Measurements from ENCODE around the gene CUX1. TPM values are rescaled to one million over a fixed set of nuclear protein-coding genes. Genes with fewer than 3 reads are reported as not detected.

CUX1 gene
- total and polyA plus RNA-seq, 10 of the 15 experiments (the other 5 are each of a cell fraction or from before 2014, with no cell fraction given) = 6.1 to 48.6 (median 25.9) TPM

DNA sequence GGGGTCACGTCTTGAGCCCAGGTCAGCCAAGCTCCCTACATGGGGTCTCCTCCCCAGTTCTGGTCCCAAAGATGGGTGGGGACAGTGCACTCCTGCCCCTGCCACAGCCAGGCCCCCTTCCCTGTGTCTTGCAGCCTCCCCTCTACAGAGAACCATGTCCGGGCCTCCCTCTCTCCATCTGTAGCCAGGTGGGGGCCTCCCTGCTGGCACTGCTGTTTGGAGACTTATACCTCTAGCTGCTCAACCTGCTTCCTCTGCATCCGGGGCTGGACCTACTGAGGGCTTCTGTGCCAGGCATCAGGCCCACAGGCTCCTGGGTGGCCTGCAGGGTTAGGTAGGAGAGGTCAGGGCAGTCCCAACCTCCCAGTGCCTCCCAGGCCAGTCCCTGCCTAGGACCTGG is 477.2 kb downstream of the CUX1 start:
- 71% methylated on average over 2 of the region's 3 CpGs for WGBS (ENCODE audit: insufficient coverage, insufficient replicate concordance, low lambda C conversion rate, missing lambda C conversion rate)
- DNase-seq (ENCODE audit: low read depth, low spot score) (no peak), FAIRE-seq (no peak), ATAC-seq (no peak)
- SMC1A ChIA-PET (ENCODE audit: uncharacterized antibody, unreplicated experiment) = interaction anchor here (0.6 to 1.3 kb wide), 3 partner anchors 9 to 16 kb away, joined by 3 to 4 read pairs (median 3); no protein-coding TSS in a partner anchor
- RAD21 ChIA-PET (ENCODE audit: unreplicated experiment) = interaction anchor here (1.0 to 2.9 kb wide), 3 partner anchors 9 to 12 kb away, joined by 4 to 13 read pairs (median 10); no protein-coding TSS in a partner anchor
- H3K9ac ChIP-seq (ENCODE audit: control insufficient read depth, insufficient read depth, low read length) = no peak overlapping the region
- H3K79me2 ChIP-seq (ENCODE audit: control insufficient read depth, insufficient read depth, low read length) = peaks cover 76% of the 10 kb centered on the region
- H2AFZ ChIP-seq (ENCODE audit: control insufficient read depth, low read depth, low read length) = no peak overlapping the region
- H3K27me3 ChIP-seq (replicated peaks in 1 of 2; ENCODE audit: control insufficient read depth in 2 of 2, insufficient read depth in 2 of 2, low read length in 1 of 2) = no peaks in the 10 kb centered on the region
- no peaks in the 10 kb centered on the region for H3K9me3 ChIP-seq (replicated peaks; ENCODE audit: control insufficient read depth, insufficient read depth, low read length)
- H3K4me2 ChIP-seq (ENCODE audit: control insufficient read depth, insufficient read depth) = peak overlapping the region; percentile 89
- peaks cover 69% of the 10 kb centered on the region for H3K4me1 ChIP-seq (ENCODE audit: control insufficient read depth, insufficient read depth, low read length)
- in situ Hi-C loops (cut with MboI) = no loop called here
- CTCF ChIA-PET = interaction anchor here (1.3 kb wide), 1 partner anchor 15 kb away, joined by 3 read pairs; no protein-coding TSS in a partner anchor
- no peak overlapping the region for H3K4me3 ChIP-seq
- intact Hi-C loops (cut with micrococcal nuclease; ENCODE audit: unreplicated experiment) = no loop called here
- peak overlapping the region; percentile 37; the same call in 1 of the 2 replicates for H3K27ac ChIP-seq (ENCODE audit: control insufficient read depth, insufficient read depth)
- no peaks in the 10 kb centered on the region; the same call in 1 of the 2 replicates for H4K20me1 ChIP-seq (ENCODE audit: control insufficient read depth, insufficient read depth)
- TF ChIP-seq TCF3 (IDR thresholded peaks at IDR 0.05; ENCODE audit: borderline replicate concordance, insufficient read depth, low read depth, low read length) (no peak), MXI1 (IDR thresholded peaks at IDR 0.05; ENCODE audit: low read depth, low read length) (no peak), ETV6 (conservative IDR thresholded peaks at IDR 0.05 in 1 of 2, IDR thresholded peaks at IDR 0.05 in 1 of 2; ENCODE audit: borderline replicate concordance in 1 of 2, low read depth in 1 of 2) (no peak), KAT2A (conservative IDR thresholded peaks at IDR 0.05; ENCODE audit: control insufficient read depth, low read depth, low read length) (no peak)
- TF ChIP-seq, protein P1, sequence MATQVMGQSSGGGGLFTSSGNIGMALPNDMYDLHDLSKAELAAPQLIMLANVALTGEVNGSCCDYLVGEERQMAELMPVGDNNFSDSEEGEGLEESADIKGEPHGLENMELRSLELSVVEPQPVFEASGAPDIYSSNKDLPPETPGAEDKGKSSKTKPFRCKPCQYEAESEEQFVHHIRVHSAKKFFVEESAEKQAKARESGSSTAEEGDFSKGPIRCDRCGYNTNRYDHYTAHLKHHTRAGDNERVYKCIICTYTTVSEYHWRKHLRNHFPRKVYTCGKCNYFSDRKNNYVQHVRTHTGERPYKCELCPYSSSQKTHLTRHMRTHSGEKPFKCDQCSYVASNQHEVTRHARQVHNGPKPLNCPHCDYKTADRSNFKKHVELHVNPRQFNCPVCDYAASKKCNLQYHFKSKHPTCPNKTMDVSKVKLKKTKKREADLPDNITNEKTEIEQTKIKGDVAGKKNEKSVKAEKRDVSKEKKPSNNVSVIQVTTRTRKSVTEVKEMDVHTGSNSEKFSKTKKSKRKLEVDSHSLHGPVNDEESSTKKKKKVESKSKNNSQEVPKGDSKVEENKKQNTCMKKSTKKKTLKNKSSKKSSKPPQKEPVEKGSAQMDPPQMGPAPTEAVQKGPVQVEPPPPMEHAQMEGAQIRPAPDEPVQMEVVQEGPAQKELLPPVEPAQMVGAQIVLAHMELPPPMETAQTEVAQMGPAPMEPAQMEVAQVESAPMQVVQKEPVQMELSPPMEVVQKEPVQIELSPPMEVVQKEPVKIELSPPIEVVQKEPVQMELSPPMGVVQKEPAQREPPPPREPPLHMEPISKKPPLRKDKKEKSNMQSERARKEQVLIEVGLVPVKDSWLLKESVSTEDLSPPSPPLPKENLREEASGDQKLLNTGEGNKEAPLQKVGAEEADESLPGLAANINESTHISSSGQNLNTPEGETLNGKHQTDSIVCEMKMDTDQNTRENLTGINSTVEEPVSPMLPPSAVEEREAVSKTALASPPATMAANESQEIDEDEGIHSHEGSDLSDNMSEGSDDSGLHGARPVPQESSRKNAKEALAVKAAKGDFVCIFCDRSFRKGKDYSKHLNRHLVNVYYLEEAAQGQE (IDR thresholded peaks at IDR 0.05; ENCODE audit: low read depth, low read length) = no peak
- POLR2A ChIA-PET = no interaction called here
- BruUV-seq (replicated peaks) = no TSS peak
- peaks cover 0 to 3% of the 10 kb centered on the region in 2 experiments; a peak in 3 of 4 replicates for H3K36me3 ChIP-seq (ENCODE audit: control insufficient read depth in 2 of 2, insufficient read depth in 2 of 2, low read length in 1 of 2)
